GM10266 (cell line): Measurements from ENCODE around the gene FSHB.

Experiments used
- DNase-seq: peaks from one replicate; pipeline ENCODE4 v3.0.0; 2012; ENCODE audit errors: extremely low spot score
- CTCF ChIP-seq: IDR thresholded peaks from 2 replicates; pipeline ENCODE4 v1.5.1; 2012; ENCODE audit warnings: mild to moderate bottlenecking, low read depth; ENCODE audit not compliant: control insufficient read depth, insufficient read depth; ENCODE audit errors: missing control alignments

FSHB gene

DNA sequence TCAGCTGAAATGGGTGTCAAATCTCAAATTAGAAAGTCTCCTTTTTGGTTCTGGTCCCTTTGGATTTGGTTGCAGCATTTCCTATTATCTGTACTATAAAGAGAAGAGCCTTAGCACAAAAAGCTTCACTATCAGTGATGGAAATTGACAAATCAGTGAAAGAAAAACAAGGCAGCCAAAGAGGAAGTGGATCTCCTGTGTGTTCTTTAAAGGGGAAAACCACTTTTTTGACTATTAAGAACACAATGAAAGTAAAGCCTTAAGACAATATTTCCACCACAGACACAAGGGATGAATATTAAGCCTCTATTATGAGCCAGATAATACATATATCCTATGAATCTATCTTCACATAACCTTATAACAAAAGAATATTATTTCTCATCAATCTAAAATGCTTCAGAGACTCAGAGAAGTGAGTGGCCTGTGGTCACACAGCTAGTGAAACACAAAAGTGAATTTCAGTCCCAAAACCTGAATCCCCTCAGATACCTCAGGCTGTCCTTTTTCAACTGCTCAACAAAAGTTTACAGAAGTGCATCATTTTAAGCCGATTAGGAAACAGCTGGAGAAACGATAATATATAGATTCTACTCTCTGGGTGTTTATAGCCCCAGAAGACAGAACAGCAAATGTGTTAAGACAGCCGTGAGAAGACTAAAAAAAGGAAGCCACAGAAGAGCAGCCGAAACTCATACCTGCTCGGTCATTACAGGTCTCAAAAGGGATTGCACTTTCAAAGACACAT is 24.4 kb upstream of the FSHB start:
- DNase-seq, result peak; percentile 30
- no peak for TF ChIP-seq CTCF

- no peak for TF ChIP-seq CTCF
- DNase-seq, result no peak
Measured at GRCh38 chr11:30210357-30210756, 20.5 kb upstream of the FSHB start.

GRCh38 chr11:30216534-30216933 is 14.3 kb upstream of the FSHB start:
- DNase-seq, result no peak
- TF ChIP-seq CTCF, result no peak

DNA sequence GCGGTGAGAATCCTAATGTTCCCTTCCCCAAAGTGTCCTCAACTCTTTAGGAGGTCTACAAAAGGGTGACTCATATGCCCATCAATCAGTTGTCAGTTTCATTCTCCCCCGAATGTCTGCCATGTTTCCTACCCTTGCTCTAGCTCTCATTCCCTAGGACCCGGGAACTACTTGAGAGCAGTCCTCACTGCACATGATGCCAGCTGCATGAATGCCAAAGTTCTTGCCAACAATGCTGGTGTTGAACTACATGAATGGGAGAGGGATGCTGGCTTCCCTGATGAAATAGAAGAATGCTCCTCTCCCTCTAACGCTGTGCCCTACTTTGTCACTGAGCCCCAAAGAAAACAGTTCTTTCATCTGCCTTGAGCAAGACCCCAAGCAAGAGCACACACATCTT is 12.5 kb upstream of the FSHB start:
- TF ChIP-seq CTCF, result no peak
- DNase-seq, result no peak

DNA sequence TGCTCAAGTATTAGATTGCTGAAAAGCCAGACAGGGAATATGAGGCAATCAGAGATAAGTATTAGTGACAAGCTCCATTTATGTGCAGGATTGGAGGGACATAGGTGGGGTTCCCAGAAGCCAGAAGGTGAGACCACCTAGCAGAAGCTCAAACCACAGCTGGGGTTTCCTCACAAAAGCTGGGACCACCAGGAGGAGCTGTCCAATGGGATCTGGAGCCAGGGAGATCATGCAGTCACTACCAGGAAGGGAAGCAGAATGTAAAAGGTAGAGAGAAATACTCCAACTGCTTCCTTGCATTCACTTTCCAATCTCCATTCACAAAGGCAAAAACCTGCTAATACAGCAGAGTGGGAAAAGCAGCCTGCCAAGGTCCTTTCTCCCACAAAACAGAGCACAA is 5.2 kb upstream of the FSHB start:
- no peak for DNase-seq
- TF ChIP-seq CTCF, result no peak

DNA sequence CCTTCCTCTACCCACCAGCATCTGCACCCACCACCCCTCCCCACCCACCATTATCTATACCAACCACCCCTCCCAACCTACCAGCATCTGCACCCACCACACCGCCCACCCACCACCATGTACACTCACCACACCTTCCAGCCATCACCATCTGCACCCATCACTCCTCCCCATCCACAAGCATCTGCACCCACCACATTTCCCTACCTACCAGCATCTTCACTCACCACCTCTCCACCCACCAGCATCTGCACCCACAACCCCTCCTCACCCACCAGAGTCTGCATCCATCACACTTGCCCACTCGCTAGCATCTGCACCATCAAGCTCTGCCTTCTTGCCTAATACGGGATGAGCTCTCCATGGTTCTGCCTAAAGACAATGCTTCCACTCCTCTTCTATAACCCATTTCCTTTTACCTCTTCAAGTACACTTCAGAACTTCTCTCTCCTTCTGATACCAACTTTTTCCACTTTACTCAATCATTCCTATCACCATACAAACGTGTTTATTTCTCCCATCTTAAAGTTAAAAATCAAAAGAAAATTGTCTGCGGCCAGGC is 2.4 kb upstream of the FSHB start:
- no peak for TF ChIP-seq CTCF
- no peak for DNase-seq

- no peak for TF ChIP-seq CTCF
- no peak for DNase-seq
Measured at GRCh38 chr11:30239025-30239424, 8.2 kb downstream of the FSHB start.
